Left ventricle myocardium superior (tissue), 1 donor: ENCODE results near the gene MACROD2. TPM values are rescaled to one million over a fixed set of nuclear protein-coding genes. Genes with fewer than 3 reads are reported as not detected.

Experiments
- ATAC-seq: fragments of 200-7000 bp; cut with Tn5 transposase; one replicate; pipeline ENCODE4 v1.9.1; 2020; ENCODE audit warnings: mild to moderate bottlenecking, moderate library complexity
- DNase-seq: peaks from one replicate; pipeline ENCODE4 v3.0.0-alpha.2; 2020
- intact Hi-C: fragments of 100-400 bp; cut with micrococcal nuclease; formaldehyde crosslinking; loops from one replicate; pipeline ENCODE4 v1.11.0; 2022
- total RNA-seq: library from RNA; stranded (reverse); fragmentation: NEBNext Ultra II Directional; extraction: Animal tissue kit (Norgen Biotek cat#: 25700); gene quantifications from one replicate; pipeline ENCODE4 v1.2.1, GENCODE V29; 2021
- donor health status: DM: no; HTN: yes; CAD: no; lungs with severe emphysema.

The MACROD2 gene
- total RNA-seq, 1 donor from 2014 or later = 3.5 TPM

DNA sequence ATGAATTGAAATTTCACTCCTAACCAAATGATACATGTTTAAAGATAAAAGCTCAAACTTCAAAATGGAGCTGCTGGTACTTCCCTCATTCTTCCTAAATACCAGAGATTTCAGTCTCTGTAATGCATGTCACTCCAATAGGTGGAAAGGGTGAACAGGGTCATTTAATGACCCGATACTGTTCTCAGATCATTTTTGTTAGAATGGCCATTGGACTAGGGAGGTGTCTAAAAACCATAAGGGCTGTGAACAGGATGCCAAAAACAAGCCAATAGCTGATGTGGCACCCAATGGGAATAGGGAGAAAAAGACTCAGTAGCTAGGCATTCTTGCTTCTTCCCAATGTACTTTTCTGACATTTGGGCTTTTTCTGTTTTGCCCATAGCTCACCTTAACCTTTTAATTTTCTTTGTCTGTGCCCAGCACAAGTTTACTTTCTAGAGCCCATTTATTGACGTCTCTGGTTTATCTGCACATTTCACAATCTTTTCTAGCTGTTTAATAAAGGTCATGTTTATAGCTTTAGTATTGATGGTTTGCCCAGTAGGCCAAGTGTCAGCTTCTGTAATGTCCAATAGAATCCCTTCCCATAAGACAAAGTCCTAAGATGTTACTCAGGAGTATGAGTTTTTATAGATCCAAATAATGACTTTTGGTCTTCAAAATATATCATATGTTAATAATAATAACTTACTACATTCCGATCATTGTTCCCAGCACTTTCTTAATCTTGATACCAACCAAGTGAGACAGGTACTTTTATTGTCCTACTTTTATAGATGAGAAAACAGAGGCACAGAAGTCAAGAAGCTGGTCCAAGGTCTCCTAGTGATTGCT is 366.4 kb downstream of the MACROD2 start:
- DNase-seq (no peak), ATAC-seq (no peak)

DNA sequence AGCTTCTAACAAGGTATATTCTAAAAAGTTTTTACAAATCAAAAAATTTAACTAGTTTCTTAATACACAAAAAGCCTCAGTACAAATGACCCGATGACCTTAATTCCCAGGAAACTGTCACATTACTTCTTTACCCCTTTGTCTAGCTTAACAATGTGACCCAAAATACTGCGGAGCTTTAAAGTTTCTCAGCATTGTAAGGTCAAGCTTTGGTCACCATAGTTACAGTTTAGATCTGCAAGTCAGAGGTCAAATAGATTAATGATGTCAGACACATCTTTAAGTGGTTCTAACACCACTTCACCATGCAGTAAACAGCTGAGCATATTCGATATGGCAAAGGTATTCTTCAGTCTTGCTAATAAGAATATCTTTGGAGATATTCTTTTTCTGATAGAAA is 378.9 kb downstream of the MACROD2 start:
- ATAC-seq (no peak), DNase-seq (no peak)
- intact Hi-C loops = no loop called here

More for the DNA sequence above, 366.4 kb downstream of the MACROD2 start:
- intact Hi-C loops = no loop called here

DNA sequence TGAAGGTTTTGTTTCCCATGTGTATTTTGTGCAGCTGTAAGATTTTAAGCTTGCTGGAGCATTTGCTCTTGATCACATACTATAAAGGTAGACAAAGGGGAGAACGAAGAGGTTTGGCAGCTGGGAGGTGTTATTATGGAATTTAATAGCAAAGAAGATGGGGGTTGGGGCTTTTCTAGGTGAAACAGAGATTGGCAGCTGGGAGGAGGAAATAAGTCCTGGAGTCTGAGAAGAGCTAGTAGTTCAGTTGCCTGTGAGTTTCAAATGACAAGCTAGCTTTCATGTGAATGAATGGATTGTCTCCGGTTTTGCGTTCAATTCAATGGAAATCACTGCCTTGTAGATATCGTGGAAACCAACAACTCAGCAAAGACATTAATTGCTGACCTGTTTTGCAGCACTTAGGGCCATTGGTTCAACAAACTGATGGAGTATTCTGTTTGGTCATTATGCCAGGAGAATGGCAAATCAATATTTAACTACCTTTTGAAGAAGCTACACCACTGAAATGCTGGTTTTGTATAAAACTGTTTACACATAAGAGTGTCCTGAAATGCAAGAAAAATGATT is 380.2 kb downstream of the MACROD2 start:
- DNase-seq = no peak
- intact Hi-C loops = no loop called here
- no peak for ATAC-seq

DNA sequence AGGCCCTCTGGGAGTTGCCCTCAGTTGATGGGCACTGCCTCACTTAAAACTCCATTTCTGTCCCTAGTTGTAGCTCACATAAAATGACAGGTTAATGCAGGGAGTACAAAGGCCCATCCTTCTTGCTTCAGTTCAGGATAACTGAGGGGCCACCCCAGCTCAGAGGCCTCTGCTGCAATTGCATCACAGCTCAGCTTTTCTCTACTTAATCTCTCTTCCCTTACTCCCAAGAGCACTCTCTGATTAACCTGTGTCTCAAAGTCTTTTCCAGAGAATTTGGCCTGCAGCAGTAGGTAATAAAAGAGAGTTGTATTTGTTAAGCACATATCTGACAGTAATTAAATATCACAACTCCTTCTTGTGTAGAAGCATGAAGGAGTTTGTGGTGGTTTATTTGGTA is 383.0 kb downstream of the MACROD2 start:
- DNase-seq = no peak
- intact Hi-C loops = no loop called here
- ATAC-seq = no peak

DNA sequence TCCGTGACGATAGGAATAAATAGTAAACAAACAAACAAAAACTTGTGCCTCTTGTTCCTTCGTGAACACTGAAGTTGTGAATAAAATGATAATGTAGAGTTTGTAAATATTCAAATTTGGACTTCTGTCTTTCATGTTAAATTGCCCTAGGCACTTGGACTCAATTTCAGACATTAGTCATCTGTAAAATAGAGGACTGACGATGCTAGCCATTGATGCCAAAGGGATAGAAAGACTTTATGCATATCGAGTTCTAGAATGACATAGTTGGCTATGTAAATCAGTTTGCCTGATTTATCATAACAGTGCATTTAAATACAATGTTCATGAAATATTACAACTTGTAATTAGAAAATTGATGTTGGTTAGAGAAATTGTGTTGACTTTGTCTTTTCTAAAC is 388.0 kb downstream of the MACROD2 start:
- ATAC-seq = no peak
- intact Hi-C loops = no loop called here
- no peak for DNase-seq

DNA sequence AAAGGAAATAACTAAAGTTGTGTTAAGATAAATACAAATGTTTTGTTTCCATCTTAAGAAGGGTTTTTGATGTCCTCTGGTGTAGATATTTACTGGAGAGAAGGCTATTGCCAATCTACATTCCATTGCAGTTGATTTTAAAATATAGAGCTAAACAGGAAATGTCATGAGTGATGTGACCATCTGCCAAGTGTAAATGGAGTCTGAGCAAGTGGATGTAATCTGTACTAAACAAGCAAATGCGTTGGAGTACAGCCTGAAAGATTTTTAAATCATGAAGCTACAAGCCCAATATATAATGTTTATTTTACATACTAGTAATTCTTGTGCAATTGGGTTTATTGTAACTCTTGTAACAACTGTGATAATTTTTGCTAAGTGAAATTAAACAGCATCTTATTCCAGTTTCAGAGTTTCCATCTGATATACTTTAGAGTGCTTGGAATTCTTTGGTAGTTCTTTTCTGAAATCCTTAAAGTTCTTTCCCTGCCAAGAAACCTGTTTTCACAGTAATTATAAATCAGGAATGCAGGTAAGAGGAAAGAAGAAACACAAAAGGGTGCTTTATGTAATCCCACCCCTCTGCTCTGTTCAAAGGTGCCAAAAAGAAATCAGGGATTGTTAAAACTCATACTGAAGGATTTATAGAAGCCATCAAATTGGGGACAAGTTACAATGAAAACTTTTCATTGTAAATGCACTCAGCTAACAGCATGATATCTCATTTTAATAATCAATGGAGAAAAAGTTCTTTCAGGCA is 389.3 kb downstream of the MACROD2 start:
- ATAC-seq (no peak), DNase-seq (no peak)
- intact Hi-C loops = no loop called here

DNA sequence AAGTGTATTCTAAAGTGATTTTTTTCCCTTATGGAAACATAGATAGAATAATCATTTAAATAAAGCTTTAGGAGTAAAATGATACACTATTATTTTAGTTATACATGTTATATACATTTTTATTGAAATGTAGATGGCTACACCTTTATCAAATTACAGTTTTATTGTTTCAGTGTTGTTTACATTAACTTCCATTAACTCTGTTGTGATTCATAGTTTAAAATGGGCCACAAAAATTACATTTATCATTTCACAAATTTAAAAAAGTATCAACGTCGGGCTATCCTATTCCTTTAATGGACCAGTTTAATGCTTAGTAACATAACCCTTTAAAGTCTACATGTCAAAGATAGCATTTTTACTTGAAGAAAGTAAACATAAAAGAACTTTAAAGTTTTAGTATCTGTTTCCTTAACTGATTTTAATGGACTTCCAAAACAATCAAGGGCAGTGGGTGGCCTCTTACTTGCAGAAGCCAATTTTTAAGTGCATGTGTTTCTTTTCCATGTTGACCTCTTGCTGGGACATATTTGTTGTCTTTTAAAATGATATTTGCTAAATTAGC is 389.9 kb downstream of the MACROD2 start:
- intact Hi-C loops = no loop called here
- DNase-seq = no peak
- ATAC-seq = no peak

DNA sequence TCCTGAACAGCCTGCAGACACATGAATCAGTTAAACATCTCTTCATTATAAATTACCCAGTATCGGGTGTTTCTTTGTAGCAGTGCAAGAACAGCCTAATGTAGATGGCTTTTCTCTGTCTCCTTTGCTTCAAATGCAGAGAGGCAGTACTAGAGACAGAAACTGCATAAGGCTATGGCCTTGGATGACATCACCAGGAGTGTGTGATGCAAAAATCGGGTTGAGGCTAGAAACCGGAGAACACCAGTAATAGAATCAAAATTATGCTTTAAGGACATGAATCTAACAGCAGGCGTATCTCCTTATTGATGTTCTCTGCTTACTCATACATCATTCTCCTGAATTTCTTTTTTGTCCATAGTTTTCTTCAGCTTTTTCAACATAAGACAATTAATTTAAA is 391.4 kb downstream of the MACROD2 start:
- ATAC-seq (no peak), DNase-seq (no peak)
- intact Hi-C loops = no loop called here

DNA sequence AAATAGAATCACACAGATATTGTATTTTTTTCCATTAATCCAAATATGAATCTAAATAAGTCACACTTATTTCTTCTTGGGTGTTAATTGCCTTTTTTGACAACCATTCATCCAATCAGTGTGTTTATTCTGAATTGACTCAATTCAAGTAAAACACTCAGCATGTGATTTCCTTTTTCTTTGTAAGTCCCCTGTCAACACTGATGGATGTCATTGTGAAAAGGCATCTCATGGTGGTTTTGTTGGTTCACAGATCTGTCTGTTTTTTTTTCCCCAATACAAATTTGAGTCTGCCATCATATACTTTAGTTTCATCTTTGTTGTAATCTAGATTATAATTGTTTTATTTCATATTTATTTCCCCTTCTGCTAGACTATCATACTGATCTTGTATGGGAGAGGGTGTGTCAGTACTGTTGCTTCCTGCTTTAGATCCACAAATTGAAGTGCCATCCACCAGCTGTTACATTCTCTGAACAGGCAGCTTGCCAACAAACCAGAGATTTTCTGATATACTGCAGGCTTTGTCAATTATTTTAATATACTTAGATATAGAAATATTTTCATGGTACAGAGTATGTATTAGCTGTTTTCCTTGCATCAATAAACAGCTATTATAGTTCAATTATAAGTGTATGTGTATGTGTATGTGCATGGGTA is 406.3 kb downstream of the MACROD2 start:
- ATAC-seq (no peak), DNase-seq (no peak)
- intact Hi-C loops = no loop called here

DNA sequence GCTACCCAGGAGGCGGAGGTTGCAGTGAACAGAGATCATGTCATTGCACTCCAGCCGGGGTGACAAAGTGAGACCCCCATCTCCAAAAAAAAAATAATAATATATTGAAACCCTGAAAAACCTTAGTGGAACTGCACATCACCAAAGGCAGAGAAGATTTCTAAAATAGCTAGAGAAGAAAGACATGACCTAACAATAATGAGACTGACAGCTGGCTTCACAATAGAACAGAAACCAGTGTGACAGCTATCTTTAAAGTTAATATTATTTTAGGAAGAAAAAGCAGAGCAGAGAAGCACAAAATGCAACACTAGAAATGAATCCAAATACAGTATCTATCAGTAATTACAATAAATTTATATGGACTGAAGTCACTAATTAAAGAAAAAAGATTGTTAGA is 409.2 kb downstream of the MACROD2 start:
- DNase-seq (no peak), ATAC-seq (no peak)
- intact Hi-C loops = no loop called here

DNA sequence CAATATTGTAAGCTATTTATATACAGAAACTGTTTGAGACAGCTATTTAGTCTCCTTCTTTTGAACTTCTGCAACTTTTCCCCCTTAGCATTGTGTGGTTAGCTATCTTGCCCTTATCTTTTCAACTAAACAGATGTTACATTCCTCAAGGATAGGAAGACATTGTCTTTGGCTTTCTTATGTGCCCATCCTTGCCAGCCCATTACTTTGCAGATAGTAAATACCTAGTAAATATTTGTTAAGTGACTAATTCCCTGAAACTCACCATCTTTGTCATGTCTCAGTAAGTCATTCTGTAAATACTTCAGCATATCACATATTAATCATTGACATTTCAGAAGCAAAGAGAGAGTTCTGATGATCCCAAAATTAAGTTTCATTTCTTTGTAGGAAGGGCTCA is 411.2 kb downstream of the MACROD2 start:
- no peak for ATAC-seq
- intact Hi-C loops = no loop called here
- no peak for DNase-seq

DNA sequence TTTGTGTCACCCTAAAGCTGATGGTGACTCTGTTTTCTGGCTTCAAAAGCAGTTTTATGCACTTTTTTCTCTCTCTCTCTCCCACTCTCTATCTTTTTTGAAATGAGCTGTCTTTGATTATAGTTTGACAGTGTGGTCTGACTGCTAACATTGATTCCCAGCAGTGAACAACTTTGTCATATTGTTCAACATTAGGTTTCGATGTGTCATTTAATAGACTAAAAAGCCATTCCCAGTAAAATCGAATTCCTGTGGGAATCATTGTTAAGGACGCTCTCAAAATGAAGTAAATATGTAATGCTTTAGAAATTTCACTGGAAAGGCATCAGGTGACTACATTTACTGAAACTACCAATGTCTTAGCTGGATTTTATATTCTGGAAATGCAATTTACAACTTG is 412.0 kb downstream of the MACROD2 start:
- no peak for ATAC-seq
- intact Hi-C loops = no loop called here
- DNase-seq = no peak

DNA sequence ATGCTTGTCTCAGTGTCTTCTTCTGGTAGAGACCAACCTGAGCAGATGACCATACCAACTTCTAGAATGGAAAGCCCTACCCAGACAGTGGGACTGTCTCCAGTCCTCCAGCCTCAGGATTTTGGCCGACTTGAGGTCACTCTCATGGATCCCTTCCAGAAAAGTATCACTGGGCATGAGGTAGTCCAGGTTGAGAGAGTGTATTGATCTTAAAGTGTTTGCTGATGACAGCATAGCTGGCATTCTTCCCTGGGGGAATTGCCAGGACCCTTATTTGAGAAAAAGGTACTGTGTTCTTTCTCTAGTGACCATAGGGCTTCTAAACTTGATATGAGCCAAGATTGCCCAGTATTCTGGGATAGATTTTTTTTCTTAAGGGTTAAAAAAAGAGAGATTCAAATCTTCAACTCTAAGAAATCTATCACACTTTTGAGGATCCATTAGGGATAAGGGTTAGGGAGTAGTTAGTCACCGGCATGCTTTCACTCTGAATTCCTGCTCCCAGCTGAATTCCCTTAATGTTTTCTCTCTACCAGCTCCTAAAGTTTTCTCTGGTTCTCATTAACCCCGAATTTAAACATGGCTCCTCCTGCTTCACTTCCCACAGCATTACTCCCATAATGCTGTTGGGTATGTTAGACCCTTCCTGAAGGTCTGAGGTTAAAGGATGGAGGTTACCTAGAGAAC is 415.7 kb downstream of the MACROD2 start:
- DNase-seq = no peak
- intact Hi-C loops = no loop called here
- no peak for ATAC-seq

DNA sequence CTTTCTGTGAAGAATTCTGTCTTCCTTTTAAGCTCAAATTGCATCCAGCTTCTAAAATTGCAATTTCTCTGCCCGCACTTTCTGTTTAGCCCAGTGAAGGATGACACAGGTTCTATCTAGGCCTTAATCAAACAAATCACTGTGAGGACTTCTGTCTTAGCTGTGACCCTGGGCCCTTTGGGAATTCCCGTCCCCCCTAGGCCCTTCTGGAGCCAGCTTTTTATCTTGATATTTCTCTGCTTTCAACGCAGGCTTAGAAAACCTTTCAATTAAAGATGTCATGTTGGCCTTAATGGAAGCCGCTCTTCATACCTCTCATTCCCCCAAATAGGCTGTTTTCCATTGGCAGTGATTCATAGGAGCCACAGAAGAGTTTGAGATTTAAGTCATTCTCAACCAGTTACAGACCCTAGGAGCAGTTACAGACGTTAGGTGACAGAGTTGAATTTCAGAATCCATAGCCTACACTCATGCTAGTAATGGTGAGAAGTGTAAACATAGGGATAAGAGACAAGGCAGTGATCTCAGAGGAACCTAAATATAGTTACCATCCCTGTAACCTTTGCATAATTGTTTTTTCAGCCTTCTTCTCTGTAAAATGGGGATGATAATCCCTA is 416.9 kb downstream of the MACROD2 start:
- intact Hi-C loops = no loop called here

DNA sequence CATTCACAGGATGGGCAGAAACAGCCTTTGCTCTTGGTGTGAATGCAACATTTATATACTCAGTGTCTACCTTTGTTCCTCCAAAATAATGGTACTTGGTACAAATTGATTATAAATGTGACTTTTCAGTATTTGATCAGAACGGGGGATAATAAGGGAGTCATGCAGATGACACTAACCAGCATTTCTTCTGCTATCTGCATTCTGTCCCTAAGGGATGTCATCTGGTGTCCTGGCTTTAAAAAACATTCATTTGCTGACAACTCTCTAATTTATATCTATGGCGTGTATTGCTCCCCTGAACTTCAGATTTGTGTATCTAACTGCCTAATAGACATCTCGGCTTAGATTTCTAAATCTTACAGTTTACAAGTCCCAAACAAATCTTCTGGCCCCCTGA is 418.5 kb downstream of the MACROD2 start:
- DNase-seq (no peak), ATAC-seq (no peak)
- intact Hi-C loops = no loop called here

More for the DNA sequence above, 416.9 kb downstream of the MACROD2 start:
- no peak for ATAC-seq
- DNase-seq = no peak

DNA sequence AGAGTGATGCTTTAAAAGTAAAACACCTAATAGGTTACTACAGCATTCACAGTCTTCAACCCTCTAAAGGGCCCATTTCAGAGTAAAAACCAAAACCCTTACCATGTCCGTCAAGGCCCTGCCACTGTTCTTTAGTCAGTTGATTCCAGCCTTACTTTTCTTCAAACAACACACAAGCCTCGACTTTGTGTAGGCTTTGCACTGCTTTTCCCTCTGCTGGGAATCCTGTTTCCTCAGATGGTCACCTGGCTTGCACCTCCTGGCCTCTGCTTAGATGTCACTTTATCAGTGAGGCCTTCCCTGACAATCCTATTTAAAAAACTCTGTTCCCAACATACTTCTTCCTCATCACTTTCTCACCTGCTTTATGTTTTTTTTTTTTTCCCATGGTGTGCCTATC is 419.2 kb downstream of the MACROD2 start:
- intact Hi-C loops = no loop called here
- ATAC-seq (no peak), DNase-seq (no peak)

DNA sequence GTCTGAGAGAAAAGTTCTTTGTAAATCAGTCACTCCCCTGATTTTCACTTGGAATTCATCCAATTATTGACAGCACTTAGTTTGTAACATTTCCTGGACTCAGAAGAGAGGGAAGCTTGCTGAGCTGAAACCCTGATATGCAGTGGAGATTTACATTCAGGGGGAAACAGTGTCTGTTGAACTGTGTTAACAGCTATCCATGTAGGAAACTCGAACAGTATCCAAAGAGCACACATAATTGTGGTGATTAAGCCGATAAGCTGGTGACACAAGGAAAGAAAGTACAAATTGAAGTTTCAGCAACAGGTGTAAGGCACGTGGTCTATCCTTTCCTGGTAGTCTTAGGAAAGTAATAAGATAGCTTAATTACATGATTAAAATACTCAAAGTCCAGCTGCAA is 420.2 kb downstream of the MACROD2 start:
- intact Hi-C loops = no loop called here
- no peak for ATAC-seq
- DNase-seq = no peak

DNA sequence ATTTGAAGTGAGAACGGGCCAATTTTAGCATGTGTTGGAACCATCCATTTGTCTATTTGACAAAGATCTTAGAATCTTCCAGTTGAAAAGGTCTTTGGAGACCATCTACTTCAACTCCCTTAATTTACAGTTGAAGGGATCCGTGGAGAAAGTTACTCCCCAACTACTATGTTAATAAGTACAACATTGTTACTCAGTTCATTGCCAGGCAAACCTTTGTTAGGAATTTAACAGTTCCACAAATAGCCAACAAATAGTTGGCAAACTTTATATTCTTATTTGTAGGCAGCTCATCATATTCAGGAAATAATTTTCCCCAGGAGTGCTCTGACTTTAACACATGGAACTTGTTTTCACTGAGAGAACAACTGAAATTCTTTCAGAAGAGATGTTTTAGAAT is 423.1 kb downstream of the MACROD2 start:
- intact Hi-C loops = no loop called here
- no peak for ATAC-seq
- DNase-seq = no peak

DNA sequence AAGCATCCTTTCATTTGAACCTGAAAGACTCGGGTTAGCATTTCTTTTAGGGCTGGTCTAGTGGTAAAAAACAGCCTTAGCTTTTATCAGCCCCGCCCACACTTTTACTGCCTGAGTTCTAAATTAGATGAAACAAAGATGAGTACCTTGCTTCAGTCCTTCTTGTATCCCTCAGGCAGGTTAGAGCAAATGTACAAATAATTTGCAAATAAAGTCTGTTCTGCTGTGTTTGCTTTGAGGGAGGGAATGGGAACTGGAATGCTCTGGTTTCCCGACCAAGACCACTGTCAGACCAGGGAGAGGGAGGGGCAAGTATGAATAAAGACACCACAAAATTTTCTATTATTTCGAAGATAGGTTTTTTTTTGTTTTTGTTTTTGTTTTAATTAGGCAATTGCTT is 427.6 kb downstream of the MACROD2 start:
- intact Hi-C loops = no loop called here
- DNase-seq (no peak), ATAC-seq (no peak)
